Measurements from ENCODE around the gene ADCY4. TPM values are rescaled to one million over a fixed set of nuclear protein-coding genes. Genes with fewer than 3 reads are reported as not detected.

ADCY4 gene
- total and polyA plus RNA-seq, 2 of the 8 experiments (the other 6 are each of a cell fraction or from before 2014, with no cell fraction given), result 0.27 to 0.35 TPM

DNA sequence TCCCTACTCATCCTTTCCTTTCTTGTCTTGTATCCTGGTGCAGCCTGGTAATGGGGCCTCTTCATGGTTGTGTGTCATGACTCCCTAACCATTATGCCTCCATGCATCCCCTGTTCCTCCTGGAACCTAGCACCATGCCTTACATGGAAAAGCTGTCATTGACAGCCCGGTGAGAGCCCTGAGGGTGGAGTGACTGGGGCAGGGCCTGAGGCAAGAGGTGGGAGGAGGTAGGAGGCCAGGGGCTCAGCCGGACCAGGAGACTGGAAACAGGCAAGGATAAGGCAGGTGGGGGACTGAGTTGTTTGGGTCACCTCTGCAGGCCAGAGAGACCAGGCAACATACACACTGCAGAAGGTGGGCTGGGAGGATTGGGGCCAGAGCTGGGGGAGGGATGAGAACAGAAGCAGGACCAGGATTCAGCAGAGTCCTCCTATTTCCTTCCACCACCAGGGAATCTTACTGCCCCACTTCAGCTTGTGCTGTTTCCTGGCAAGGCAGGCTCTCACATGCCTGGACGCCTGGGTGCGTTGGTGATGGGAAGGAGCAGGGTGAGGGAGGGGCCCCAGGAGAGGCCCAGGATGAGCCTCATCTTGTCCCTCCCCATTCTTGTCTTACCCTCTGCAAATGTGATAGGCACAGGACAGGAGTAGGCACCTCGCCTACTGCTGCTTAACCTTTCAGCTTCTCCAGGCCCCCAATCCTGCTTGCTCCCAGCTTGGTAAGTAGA is 25.2 kb downstream of the ADCY4 start, which contains the start of gene LTB4R2:
Gene LTB4R2, plus strand, starts transcription at position 603 of the 727 bp plus-strand sequence. CDS start 525 bp downstream, outside the sequence.
- Histone ChIP-seq H2BK15ac (ENCODE audit: low read length) (no peak within 1 kb of the TSS), H3K79me1 (ENCODE audit: low read depth, low read length) (no peaks in the 10 kb centered on the region), H3K4me2 (ENCODE audit: insufficient read depth in 1 of 2, low read depth in 2 of 2, low read length in 2 of 2) (no peak within 1 kb of the TSS), H3K27me3 (replicated peaks in 1 of 4; ENCODE audit: control insufficient read depth in 3 of 4, extremely low read depth in 1 of 4, insufficient read depth in 3 of 4, low read length in 3 of 4) (no peaks in the 10 kb centered on the region), H3K4me1 (replicated peaks in 1 of 4; ENCODE audit: control insufficient read depth in 3 of 4, insufficient read depth in 4 of 4, low read length in 3 of 4) (no peaks in the 10 kb centered on the region), H3K4ac (replicated peaks; ENCODE audit: insufficient read length, low read depth, low read length) (no peak within 1 kb of the TSS), H3K4me3 (ENCODE audit: extremely low read depth in 1 of 4, insufficient read depth in 2 of 4, low read depth in 3 of 4, low read length in 4 of 4) (no peak within 1 kb of the TSS), H2BK120ac (replicated peaks; ENCODE audit: low read depth, low read length) (no peak within 1 kb of the TSS), H3K36me3 (ENCODE audit: control insufficient read depth in 2 of 4, insufficient read depth in 4 of 4, low read length in 3 of 4) (peaks cover 9 to 21% (median 14%) of the 10 kb centered on the region in 4 experiments; a peak in 5 of 8 replicates), H4K5ac (ENCODE audit: insufficient read length, low read depth, low read length) (no peak within 1 kb of the TSS), H3K9me3 (ENCODE audit: insufficient read depth in 2 of 2, low read depth in 1 of 2, low read length in 1 of 2) (no peaks in the 10 kb centered on the region), H3K23ac (ENCODE audit: insufficient read length) (no peak within 1 kb of the TSS), H4K91ac (replicated peaks; ENCODE audit: insufficient read length, low read length) (no peak within 1 kb of the TSS), H2BK5ac (ENCODE audit: low read depth, low read length) (no peak within 1 kb of the TSS), H2BK20ac (ENCODE audit: low read length) (no peak within 1 kb of the TSS), H3K14ac (ENCODE audit: insufficient read length) (no peak within 1 kb of the TSS), H3K27ac (ENCODE audit: low read depth, low read length) (no peak within 1 kb of the TSS), H4K20me1 (replicated peaks in 1 of 2; ENCODE audit: control insufficient read depth in 1 of 2, insufficient read depth in 2 of 2, low read length in 2 of 2) (peaks cover 2 to 8% of the 10 kb centered on the region in 2 experiments), H3K9ac (replicated peaks in 1 of 4; ENCODE audit: extremely low read depth in 1 of 4, low read depth in 3 of 4, low read length in 3 of 4) (no peak within 1 kb of the TSS), H4K8ac (ENCODE audit: extremely low read depth, insufficient read depth, low read length) (no peak within 1 kb of the TSS), H3K79me2 (ENCODE audit: control insufficient read depth in 1 of 2, insufficient read depth in 2 of 2, low read length in 2 of 2) (no peaks in the 10 kb centered on the region), H3K23me2 (ENCODE audit: low read depth, low read length) (peaks cover 1% of the 10 kb centered on the region; the same call in 1 of the 2 replicates), H2AK5ac (ENCODE audit: low read depth, low read length) (no peak within 1 kb of the TSS), H3K56ac (replicated peaks; ENCODE audit: insufficient read length, low read depth, low read length) (no peak within 1 kb of the TSS), H2BK12ac (ENCODE audit: low read depth, low read length) (no peak within 1 kb of the TSS), H3K18ac (ENCODE audit: extremely low read depth, low read length) (no peak within 1 kb of the TSS), H2AFZ (ENCODE audit: low read length) (no peak within 1 kb of the TSS)
- WGBS, 2 experiments (ENCODE audit: extremely low coverage in 1 of 2, insufficient coverage in 1 of 2, insufficient read length in 1 of 2, insufficient replicate concordance in 2 of 2, low coverage in 1 of 2, low lambda C conversion rate in 2 of 2, missing lambda C conversion rate in 1 of 2), result 87% methylated on average over 5 of the region's 5 CpGs; no CpG with 5 or more reads in 1 of the 2 experiments
- POLR2A ChIA-PET (ENCODE audit: partially characterized antibody), result interaction anchor here (1.0 to 5.1 kb wide), 5 partner anchors 9 to 131 kb away, joined by 3 to 35 read pairs (median 6); partner anchors contain the start of genes DHRS1 and NOP9
- DNase-seq (ENCODE audit: low read depth in 1 of 2, low spot score in 2 of 2) (no peak), FAIRE-seq (no peak)
- CTCF ChIA-PET (ENCODE audit: partially characterized antibody), result interaction anchor here (1.1 to 15.8 kb wide), 17 partner anchors 7 to 126 kb away, joined by 4 to 173 read pairs (median 24); partner anchors contain the start of genes ADCY4, CBLN3, DHRS1 and KHNYN
- TF ChIP-seq POLR2AphosphoS5 (IDR thresholded peaks at IDR 0.05; ENCODE audit: low read depth, low read length) (no peak), GABPA (IDR thresholded peaks at IDR 0.05; ENCODE audit: borderline replicate concordance, insufficient read depth, low read length) (no peak), CHD1 (IDR thresholded peaks at IDR 0.05; ENCODE audit: low read depth, low read length) (no peak), CEBPB (IDR thresholded peaks at IDR 0.05; ENCODE audit: low read depth, low read length) (no peak), SIN3A (conservative IDR thresholded peaks at IDR 0.05 in 1 of 2, IDR thresholded peaks at IDR 0.05 in 1 of 2; ENCODE audit: low read depth in 1 of 2, low read length in 2 of 2) (no peak), ATF3 (IDR thresholded peaks at IDR 0.05; ENCODE audit: insufficient read depth, low read depth, low read length) (no peak), SP1 (IDR thresholded peaks at IDR 0.05; ENCODE audit: low read depth, low read length) (no peak), RXRA (IDR thresholded peaks at IDR 0.05; ENCODE audit: insufficient read depth, low read depth, low read length) (no peak), CBX8 (IDR thresholded peaks at IDR 0.05; ENCODE audit: borderline replicate concordance, low read depth, low read length) (no peak), SAP30 (IDR thresholded peaks at IDR 0.05; ENCODE audit: insufficient read depth, insufficient replicate concordance, low read length) (no peak), GTF2F1 (IDR thresholded peaks at IDR 0.05; ENCODE audit: borderline replicate concordance, low read depth, low read length) (no peak), CREB1 (IDR thresholded peaks at IDR 0.05) (no peak)
